Memory B cell (primary cell): ENCODE data around the gene MPHOSPH6.
A peak's percentile ranks its signal among the peaks of the same experiment; 100 is the strongest.
"Not testable (repeated sequence)": the region's sequence is repeated elsewhere in the genome, so short reads cannot be mapped to it uniquely, and the experiment has no call there.

Experiments used
- ATAC-seq: fragments of 150-1000 bp; cut with Tn5 transposase; 2 replicates; pipeline ENCODE4 v1.10.0; 2021; ENCODE audit warnings: low read depth, mild to moderate bottlenecking, moderate library complexity
- DNase-seq, 2 donors: peaks; one replicate each; pipeline ENCODE4 v3.0.0; 2022; ENCODE audit warnings: low spot score in 2 of 2
- H3K27ac Mint-ChIP-seq: one replicate; pipeline ENCODE4 v1.8.0; 2022; ENCODE audit warnings: mild to moderate bottlenecking, moderate library complexity, mixed read lengths
- H3K27me3 Mint-ChIP-seq: one replicate; pipeline ENCODE4 v1.8.0; 2022; ENCODE audit warnings: mixed read lengths
- H3K36me3 Mint-ChIP-seq: one replicate; pipeline ENCODE4 v1.8.0; 2022; ENCODE audit warnings: mild to moderate bottlenecking, mixed read lengths
- H3K4me1 Mint-ChIP-seq: one replicate; pipeline ENCODE4 v1.8.0; 2022; ENCODE audit warnings: mixed read lengths
- H3K4me3 Mint-ChIP-seq: one replicate; pipeline ENCODE4 v1.8.0; 2022; ENCODE audit warnings: mild to moderate bottlenecking, moderate library complexity, mixed read lengths
- H3K9me3 Mint-ChIP-seq: one replicate; pipeline ENCODE4 v1.8.0; 2022; ENCODE audit warnings: mixed read lengths

Gene MPHOSPH6, protein sequence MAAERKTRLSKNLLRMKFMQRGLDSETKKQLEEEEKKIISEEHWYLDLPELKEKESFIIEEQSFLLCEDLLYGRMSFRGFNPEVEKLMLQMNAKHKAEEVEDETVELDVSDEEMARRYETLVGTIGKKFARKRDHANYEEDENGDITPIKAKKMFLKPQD

DNA sequence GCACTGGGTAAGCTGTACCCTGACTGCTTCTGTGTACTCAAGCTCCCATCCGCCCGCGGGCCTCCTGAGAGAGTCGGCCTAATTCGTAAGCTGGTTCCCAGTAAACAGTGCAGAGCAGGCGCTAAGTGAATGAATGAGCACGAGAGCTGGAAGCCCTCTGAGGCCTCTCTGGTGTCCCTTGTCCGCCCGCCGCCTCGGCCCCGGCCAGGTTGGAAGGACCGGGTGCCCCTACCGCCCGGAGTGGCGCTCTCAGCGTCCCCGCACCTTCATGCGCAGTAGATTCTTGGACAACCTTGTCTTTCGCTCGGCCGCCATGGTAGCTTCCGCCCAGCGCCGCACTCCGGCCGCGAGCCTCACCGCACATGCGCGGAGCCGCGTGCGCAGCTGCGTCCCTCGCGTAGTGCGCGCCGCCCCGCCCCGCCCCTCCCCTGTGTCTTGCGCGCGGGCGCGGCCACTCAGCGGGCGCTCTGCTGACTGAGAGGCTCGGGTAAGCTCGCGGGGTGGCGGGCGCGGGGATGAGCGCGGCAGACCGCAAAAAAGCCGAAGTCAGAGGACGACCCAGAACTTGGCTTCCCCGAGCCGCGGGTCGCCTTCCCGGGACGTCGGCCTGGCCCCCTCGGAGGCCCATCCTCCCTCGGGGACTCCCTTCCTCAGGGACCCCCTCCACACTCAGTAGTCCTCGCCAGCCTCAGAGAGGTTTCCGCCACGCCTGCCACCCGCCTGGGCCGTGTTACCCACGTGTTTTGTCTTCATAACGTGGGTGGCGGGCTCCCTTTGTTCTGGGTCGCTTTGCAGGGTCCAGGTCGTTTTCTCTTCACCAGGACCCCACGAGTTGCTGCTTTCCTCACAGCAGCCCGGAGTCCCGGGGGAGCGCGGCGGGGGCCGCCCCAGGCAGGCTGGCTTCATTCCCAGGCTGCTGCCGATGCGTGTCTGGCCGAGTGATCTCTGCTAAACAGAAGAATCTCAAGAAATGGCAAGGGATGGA lies at the start of gene MPHOSPH6:
Gene MPHOSPH6, minus strand, starts transcription at position 364 of the 985 bp plus-strand sequence. Its CDS starts 49 bp downstream, at position 315.
- Mint-ChIP-seq H3K9me3 (no peaks in the 10 kb centered on the region), H3K4me1 (peaks cover 16% of the 10 kb centered on the region), H3K4me3 (peak within 1 kb of the TSS; percentile 93), H3K36me3 (peaks cover 20% of the 10 kb centered on the region), H3K27ac (peak within 1 kb of the TSS; percentile 88), H3K27me3 (peaks cover 8% of the 10 kb centered on the region)
- DNase-seq = peak; percentile 83 to 86
- ATAC-seq = peak; percentile 91

GRCh38 chr16:82219298-82219697 lies 49.3 kb upstream of the MPHOSPH6 start:
- no peak for ATAC-seq
- peaks cover 4% of the 10 kb centered on the region for H3K27me3 Mint-ChIP-seq
- H3K9me3 Mint-ChIP-seq = peaks cover 1% of the 10 kb centered on the region
- no peak overlapping the region for H3K4me3 Mint-ChIP-seq
- no peak overlapping the region for H3K27ac Mint-ChIP-seq
- H3K36me3 Mint-ChIP-seq = no peaks in the 10 kb centered on the region
- DNase-seq = no peak
- H3K4me1 Mint-ChIP-seq = no peaks in the 10 kb centered on the region

DNA sequence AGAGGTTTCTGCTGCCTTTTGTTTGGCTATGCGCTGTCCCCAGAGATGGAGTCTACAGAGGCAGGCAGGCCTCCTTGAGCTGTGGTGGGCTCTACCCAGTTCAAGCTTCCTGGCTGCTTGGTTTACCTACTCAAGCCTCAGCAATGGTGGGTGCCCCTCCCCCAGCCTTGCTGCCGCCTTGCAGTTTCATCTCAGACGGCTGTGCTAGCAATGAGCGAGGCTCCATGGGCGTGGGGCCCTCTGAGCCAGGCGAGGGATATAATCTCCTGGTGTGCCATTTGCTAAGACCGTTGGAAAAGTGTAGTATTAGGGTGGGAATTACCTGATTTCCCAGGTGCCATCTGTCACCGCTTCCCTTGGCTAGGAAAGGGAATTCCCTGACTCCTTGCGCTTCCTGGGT lies 39.3 kb upstream of the MPHOSPH6 start:
- not testable (repeated sequence) for ATAC-seq, H3K36me3 Mint-ChIP-seq, DNase-seq, H3K9me3 Mint-ChIP-seq, H3K4me1 Mint-ChIP-seq, H3K27ac Mint-ChIP-seq, H3K4me3 Mint-ChIP-seq
- peaks cover 15% of the 10 kb centered on the region for H3K27me3 Mint-ChIP-seq

DNA sequence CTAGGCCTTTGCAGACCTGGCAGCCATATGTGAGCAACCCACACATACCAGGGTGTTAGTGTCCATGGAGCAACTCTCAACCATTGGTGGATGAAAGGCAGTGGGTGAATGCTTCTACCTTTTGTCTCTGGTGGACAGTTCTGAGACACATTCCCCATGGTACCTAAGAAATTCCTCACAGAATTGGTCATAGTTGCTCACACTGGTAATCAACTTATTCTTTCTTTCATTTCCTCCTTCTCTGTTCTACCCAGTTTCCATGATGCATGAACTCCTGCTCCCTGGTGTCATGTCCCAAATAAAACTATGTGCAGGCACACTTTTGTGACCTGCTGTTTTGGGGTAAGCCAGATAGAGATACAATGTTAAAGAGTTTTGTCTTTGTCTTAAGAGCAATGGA lies 33.2 kb upstream of the MPHOSPH6 start:
- Mint-ChIP-seq H3K36me3 (no peaks in the 10 kb centered on the region), H3K4me3 (no peak overlapping the region), H3K27me3 (peaks cover 7% of the 10 kb centered on the region), H3K9me3 (peaks cover 3% of the 10 kb centered on the region), H3K4me1 (no peaks in the 10 kb centered on the region), H3K27ac (no peak overlapping the region)
- no peak for DNase-seq
- ATAC-seq = no peak

DNA sequence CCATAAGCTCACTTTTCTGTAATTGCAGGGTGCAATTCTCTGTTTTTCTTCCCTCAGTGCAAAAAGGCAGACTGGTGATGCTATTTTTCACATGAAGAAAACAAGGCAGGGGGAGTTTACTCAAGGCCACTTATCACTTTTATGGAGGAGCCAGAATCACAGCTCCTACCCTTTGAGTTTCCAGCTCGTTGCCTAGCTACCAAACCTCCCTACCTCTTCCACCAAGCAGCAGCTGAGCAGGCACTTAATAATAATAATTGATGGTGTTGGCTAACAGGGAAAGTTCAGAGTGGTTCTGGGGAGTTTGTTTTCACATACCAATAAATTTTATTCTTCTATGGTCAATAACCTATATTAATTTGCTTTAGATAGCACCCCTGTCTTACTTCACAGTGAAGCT lies 31.9 kb upstream of the MPHOSPH6 start:
- H3K36me3 Mint-ChIP-seq = no peaks in the 10 kb centered on the region
- ATAC-seq = no peak
- H3K27ac Mint-ChIP-seq = no peak overlapping the region
- H3K9me3 Mint-ChIP-seq = peaks cover 3% of the 10 kb centered on the region
- no peak for DNase-seq
- no peak overlapping the region for H3K4me3 Mint-ChIP-seq
- H3K4me1 Mint-ChIP-seq = no peaks in the 10 kb centered on the region
- H3K27me3 Mint-ChIP-seq = peaks cover 9% of the 10 kb centered on the region

DNA sequence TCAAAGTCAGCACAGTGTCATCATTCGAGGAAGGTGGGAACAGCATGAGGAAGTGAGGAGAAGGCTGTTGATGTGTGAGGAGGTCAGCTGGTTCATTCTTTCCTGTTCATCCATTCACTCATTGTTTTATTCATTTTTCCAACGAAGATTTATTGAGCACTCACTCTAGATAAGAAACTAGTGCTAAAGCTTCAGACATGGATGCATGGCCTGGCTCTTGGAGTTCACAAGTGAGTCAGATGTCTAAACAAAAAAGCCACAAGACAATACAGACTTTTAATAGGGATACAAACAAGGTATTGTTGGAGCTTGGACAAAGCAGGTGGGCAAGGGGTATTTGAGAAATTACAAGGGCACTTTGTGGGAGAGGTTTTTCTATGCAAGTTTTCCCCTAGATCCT lies 31.3 kb upstream of the MPHOSPH6 start:
- Mint-ChIP-seq H3K9me3 (no peaks in the 10 kb centered on the region), H3K36me3 (no peaks in the 10 kb centered on the region), H3K4me3 (no peak overlapping the region), H3K27me3 (peaks cover 9% of the 10 kb centered on the region), H3K27ac (no peak overlapping the region), H3K4me1 (peaks cover under 1% of the 10 kb centered on the region)
- ATAC-seq (no peak), DNase-seq (no peak)

- Mint-ChIP-seq H3K36me3 (no peaks in the 10 kb centered on the region), H3K27ac (no peak overlapping the region), H3K27me3 (peaks cover 9% of the 10 kb centered on the region), H3K4me3 (no peak overlapping the region), H3K4me1 (peaks cover 7% of the 10 kb centered on the region), H3K9me3 (no peaks in the 10 kb centered on the region)
- DNase-seq (no peak), ATAC-seq (no peak)
Observed at GRCh38 chr16:82199209-82199608, 29.2 kb upstream of the MPHOSPH6 start.

DNA sequence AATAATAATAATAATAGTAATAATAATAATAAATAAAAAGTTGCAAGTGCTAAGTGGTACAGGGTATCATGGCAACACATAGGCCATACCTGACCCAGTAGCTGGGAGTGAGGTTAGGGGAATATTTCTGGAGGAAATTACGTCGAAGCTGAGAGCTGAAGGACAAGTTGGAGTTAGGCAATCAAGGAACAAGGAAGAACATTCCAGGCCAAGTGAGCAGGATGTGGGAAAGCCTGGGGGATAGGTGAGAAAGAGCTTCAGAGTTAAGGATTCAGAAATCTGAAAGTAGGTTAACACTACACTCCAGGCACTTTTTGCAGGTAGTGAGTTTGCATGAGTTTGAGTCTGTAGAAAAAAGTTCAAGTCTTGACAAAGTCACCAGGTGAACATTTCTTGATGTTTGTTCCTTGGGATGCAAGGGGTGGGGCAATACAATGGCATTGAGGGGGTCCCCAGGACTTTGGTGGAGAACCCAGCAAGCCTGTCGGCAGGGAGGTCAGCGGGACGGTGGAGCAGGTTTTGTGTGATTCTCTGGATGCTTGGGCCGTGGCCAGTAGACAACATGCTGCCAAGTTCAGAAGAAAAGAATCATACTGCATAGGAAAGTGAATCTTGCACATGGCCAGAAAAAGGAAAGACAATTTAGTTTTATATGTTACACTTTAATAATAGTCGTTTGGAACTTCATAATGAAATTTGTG lies 27.7 kb upstream of the MPHOSPH6 start:
- ATAC-seq (no peak), DNase-seq (no peak)
- Mint-ChIP-seq H3K27me3 (peaks cover 9% of the 10 kb centered on the region), H3K36me3 (no peaks in the 10 kb centered on the region), H3K27ac (no peak overlapping the region), H3K9me3 (no peaks in the 10 kb centered on the region), H3K4me1 (peaks cover 11% of the 10 kb centered on the region), H3K4me3 (no peak overlapping the region)

GRCh38 chr16:82195917-82196494 lies 26.0 kb upstream of the MPHOSPH6 start:
- peak; percentile 62 for ATAC-seq
- no peaks in the 10 kb centered on the region for H3K9me3 Mint-ChIP-seq
- no peak overlapping the region for H3K4me3 Mint-ChIP-seq

DNA sequence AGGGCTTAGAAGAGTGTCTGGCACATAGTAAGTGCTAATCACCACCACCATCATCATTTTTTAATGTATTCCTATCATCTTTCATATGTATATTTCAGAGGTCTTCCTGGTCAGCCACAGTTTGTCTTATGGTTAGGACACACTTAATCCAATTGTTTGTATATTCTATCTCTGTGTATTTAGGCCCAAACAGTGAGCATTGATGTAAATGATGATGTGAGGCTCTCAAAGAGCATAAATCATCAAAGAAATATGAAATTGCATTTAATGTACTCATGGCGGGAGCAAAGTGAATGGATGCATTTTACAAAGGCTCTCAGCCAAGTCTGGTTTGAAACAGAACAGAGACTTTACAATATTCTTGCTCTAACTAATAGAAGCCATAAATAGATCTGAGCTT lies 24.1 kb upstream of the MPHOSPH6 start:
- Mint-ChIP-seq H3K4me1 (peaks cover 13% of the 10 kb centered on the region), H3K27me3 (peaks cover 2% of the 10 kb centered on the region), H3K9me3 (no peaks in the 10 kb centered on the region), H3K36me3 (no peaks in the 10 kb centered on the region), H3K27ac (no peak overlapping the region), H3K4me3 (no peak overlapping the region)
- no peak for ATAC-seq
- no peak for DNase-seq

More at GRCh38 chr16:82195917-82196494, 26.0 kb upstream of the MPHOSPH6 start:
- Mint-ChIP-seq H3K36me3 (no peaks in the 10 kb centered on the region), H3K4me1 (peaks cover 13% of the 10 kb centered on the region), H3K27ac (peak overlapping the region; percentile 59), H3K27me3 (peaks cover 4% of the 10 kb centered on the region)
- no peak for DNase-seq

- ATAC-seq (peak; percentile 69), DNase-seq (no peak)
- no peak overlapping the region for H3K27ac Mint-ChIP-seq
- H3K4me3 Mint-ChIP-seq = no peak overlapping the region
- no peaks in the 10 kb centered on the region for H3K27me3 Mint-ChIP-seq
- H3K9me3 Mint-ChIP-seq = no peaks in the 10 kb centered on the region
- no peaks in the 10 kb centered on the region for H3K36me3 Mint-ChIP-seq
- H3K4me1 Mint-ChIP-seq = peaks cover 13% of the 10 kb centered on the region
Observed at GRCh38 chr16:82192665-82193064, 22.6 kb upstream of the MPHOSPH6 start.

DNA sequence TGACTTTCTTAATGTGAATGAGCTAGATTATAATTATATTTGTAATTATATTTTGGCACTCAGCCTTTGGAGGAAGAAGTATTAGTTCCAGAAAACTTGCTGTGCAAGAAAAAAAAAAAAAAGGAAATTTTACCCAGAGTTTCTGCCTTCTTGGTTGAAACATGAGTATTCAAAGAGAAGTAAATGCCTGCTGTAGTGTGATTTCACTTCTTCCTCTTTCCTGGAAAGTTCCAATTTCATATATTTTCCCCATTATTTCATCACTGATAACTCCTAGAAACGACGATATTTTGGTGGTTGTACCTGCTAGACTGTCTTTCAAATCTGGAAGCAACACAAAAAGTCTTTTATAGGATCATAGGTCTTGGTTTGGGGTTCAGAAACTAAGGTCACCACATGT lies 20.4 kb upstream of the MPHOSPH6 start:
- H3K27me3 Mint-ChIP-seq = peaks cover 3% of the 10 kb centered on the region
- no peaks in the 10 kb centered on the region for H3K36me3 Mint-ChIP-seq
- DNase-seq (no peak), ATAC-seq (no peak)
- H3K4me1 Mint-ChIP-seq = peaks cover 6% of the 10 kb centered on the region
- no peaks in the 10 kb centered on the region for H3K9me3 Mint-ChIP-seq
- no peak overlapping the region for H3K27ac Mint-ChIP-seq
- H3K4me3 Mint-ChIP-seq = no peak overlapping the region

GRCh38 chr16:82187829-82188228 lies 17.8 kb upstream of the MPHOSPH6 start:
- DNase-seq = no peak
- Mint-ChIP-seq H3K4me1 (peaks cover 4% of the 10 kb centered on the region), H3K9me3 (no peaks in the 10 kb centered on the region), H3K27me3 (peaks cover 4% of the 10 kb centered on the region), H3K27ac (no peak overlapping the region), H3K4me3 (no peak overlapping the region), H3K36me3 (no peaks in the 10 kb centered on the region)
- no peak for ATAC-seq

- ATAC-seq (no peak), DNase-seq (no peak)
- Mint-ChIP-seq H3K27ac (no peak overlapping the region), H3K27me3 (peaks cover 6% of the 10 kb centered on the region), H3K4me3 (no peak overlapping the region), H3K4me1 (no peaks in the 10 kb centered on the region), H3K36me3 (no peaks in the 10 kb centered on the region), H3K9me3 (no peaks in the 10 kb centered on the region)
Observed at GRCh38 chr16:82185012-82185411, 15.0 kb upstream of the MPHOSPH6 start.
